ENCODE data around the gene ANKRD39. TPM values are rescaled to one million over a fixed set of nuclear protein-coding genes. Genes with fewer than 3 reads are reported as not detected.

The ANKRD39 gene
- total and polyA plus RNA-seq, 9 of the 15 experiments (the other 6 are each of a cell fraction or from before 2014, with no cell fraction given): 8.2 to 33.1 (median 23.8) TPM

GRCh38 chr2:96903318-96903717 is 45.5 kb upstream of the ANKRD39 start (continued):
- TF ChIP-seq ZNF592 (IDR thresholded peaks at IDR 0.05) (peak; percentile 73), BRF1 (IDR thresholded peaks at IDR 0.05; ENCODE audit: borderline replicate concordance, extremely low read depth, insufficient read length) (no peak), TFAP4 (CRISPR knock-in tag; IDR thresholded peaks at IDR 0.05; ENCODE audit: borderline replicate concordance) (0 out of 2 replicates have a peak, but pooled peaks have one; percentile 13), EHMT2 (IDR thresholded peaks at IDR 0.05) (no peak), HDAC8 (tag; IDR thresholded peaks at IDR 0.05) (no peak), CBFA2T3 (IDR thresholded peaks at IDR 0.05) (peak; percentile 11; the same call in 1 of the 2 replicates), ZNF583 (CRISPR knock-in tag; IDR thresholded peaks at IDR 0.05) (0 out of 2 replicates have a peak, but pooled peaks have one; percentile 17), SPI1 (IDR thresholded peaks at IDR 0.05; ENCODE audit: borderline replicate concordance, low read depth, low read length) (peak; percentile 38; the same call in 1 of the 2 replicates)
- TF ChIP-seq, protein P1, sequence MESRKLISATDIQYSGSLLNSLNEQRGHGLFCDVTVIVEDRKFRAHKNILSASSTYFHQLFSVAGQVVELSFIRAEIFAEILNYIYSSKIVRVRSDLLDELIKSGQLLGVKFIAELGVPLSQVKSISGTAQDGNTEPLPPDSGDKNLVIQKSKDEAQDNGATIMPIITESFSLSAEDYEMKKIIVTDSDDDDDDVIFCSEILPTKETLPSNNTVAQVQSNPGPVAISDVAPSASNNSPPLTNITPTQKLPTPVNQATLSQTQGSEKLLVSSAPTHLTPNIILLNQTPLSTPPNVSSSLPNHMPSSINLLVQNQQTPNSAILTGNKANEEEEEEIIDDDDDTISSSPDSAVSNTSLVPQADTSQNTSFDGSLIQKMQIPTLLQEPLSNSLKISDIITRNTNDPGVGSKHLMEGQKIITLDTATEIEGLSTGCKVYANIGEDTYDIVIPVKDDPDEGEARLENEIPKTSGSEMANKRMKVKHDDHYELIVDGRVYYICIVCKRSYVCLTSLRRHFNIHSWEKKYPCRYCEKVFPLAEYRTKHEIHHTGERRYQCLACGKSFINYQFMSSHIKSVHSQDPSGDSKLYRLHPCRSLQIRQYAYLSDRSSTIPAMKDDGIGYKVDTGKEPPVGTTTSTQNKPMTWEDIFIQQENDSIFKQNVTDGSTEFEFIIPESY (CRISPR knock-in tag; IDR thresholded peaks at IDR 0.05): peak; percentile 26; the same call in 1 of the 2 replicates

Data from K562 (cell line).